Thyroid gland (tissue), 4 donors: Measurements from ENCODE around the gene USP13. TPM values are rescaled to one million over a fixed set of nuclear protein-coding genes. Genes with fewer than 3 reads are reported as not detected.
A peak's percentile ranks its signal among the peaks of the same experiment; 100 is the strongest.

Experiments
- DNase-seq, 2 donors: peaks; one replicate each; pipeline ENCODE4 v3.0.0-alpha.2; 2019
- H3K27ac ChIP-seq, 3 donors: fragments of 200-600 bp; sonication (generic); 1 replicate in 2 of 3; 2 replicates in 1 of 3; pipeline ENCODE4 v1.5.1; 2016 to 2019; ENCODE audit warnings: mild to moderate bottlenecking in 1 of 3, moderate library complexity in 1 of 3
- H3K27me3 ChIP-seq: fragments of 200-600 bp; sonication (generic); one replicate; pipeline ENCODE4 v1.5.1; 2019
- H3K36me3 ChIP-seq, 2 donors: fragments of 200-600 bp; sonication (generic); one replicate each; pipeline ENCODE4 v1.5.1; 2016 to 2019
- H3K4me1 ChIP-seq, 2 donors: fragments of 200-600 bp; sonication (generic); one replicate each; pipeline ENCODE4 v1.5.1; 2017 to 2019
- H3K4me3 ChIP-seq, 3 donors: fragments of 200-600 bp; sonication (generic); replicated peaks in 1 of 3; 1 replicate in 2 of 3; 2 replicates in 1 of 3; pipeline ENCODE4 v1.5.1; 2016; ENCODE audit warnings: mild to moderate bottlenecking in 1 of 3
- H3K9me3 ChIP-seq: fragments of 200-600 bp; sonication (generic); one replicate; pipeline ENCODE4 v1.5.1; 2017
- CTCF ChIP-seq, 6 experiments: fragments of 200-600 bp in 3 of 6; fragments of 450-650 bp in 3 of 6; sonication (generic) in 3 of 6; IDR thresholded peaks; one replicate each; pipeline ENCODE4 v1.5.1; 2016 to 2019; ENCODE audit warnings: antibody characterized with exemption in 6 of 6, mild to moderate bottlenecking in 2 of 6, inconsistent platforms in 1 of 6, moderate library complexity in 1 of 6
- POLR2A ChIP-seq, 2 donors: fragments of 450-650 bp; IDR thresholded peaks; one replicate each; pipeline ENCODE4 v1.6.1; 2017; ENCODE audit warnings: antibody characterized with exemption in 2 of 2, mild to moderate bottlenecking in 2 of 2, moderate library complexity in 1 of 2
- WGBS, 2 donors: methylation state at CpG; one replicate each; pipeline ENCODE4 v1.1.5; 2017; 5-methylcytosine and 5-hydroxymethylcytosine counted together
- intact Hi-C: fragments of 100-400 bp; cut with DNase I; formaldehyde crosslinking; loops from one replicate; pipeline ENCODE4 v1.15.1; 2023
- total RNA-seq, 4 donors: library from RNA; depleted of rRNA; stranded (reverse); fragments of >200 nt; gene quantifications; one replicate each; pipeline ENCODE4 v1.2.3, GENCODE V29; 2016

USP13 gene
- total RNA-seq, 4 donors from 2014 or later: 16.7 to 31.6 (median 25.4) TPM

DNA sequence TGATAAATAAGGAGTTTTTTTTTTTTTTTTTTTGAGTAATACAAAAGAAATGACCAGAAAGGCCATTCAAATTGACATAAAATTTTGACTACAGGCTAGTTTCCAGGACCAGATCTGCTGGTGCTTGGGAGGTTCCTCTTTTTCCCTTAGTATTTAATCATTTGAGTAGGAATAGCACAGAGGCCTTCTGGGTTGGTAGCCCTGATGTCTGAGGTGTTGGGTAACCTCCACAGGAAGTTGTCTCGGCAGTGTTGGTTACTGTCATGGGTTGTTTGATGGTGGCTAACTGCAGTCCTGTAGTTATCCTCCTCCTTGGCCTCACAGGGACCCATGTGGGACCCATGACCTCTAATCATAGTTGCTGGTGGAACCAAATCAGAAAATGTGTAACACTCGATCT, 91.1 kb downstream of the USP13 start:
- Histone ChIP-seq H3K4me3 (no peak overlapping the region), H3K9me3 (no peaks in the 10 kb centered on the region), H3K36me3 (peaks cover 0 to 10% of the 10 kb centered on the region in 2 donors), H3K27me3 (no peaks in the 10 kb centered on the region), H3K4me1 (no peaks in the 10 kb centered on the region), H3K27ac (no peak overlapping the region)
- TF ChIP-seq CTCF (IDR thresholded peaks at IDR 0.05): no peak
- TF ChIP-seq POLR2A (IDR thresholded peaks at IDR 0.05): no peak
- no peak for DNase-seq
- WGBS, 2 donors: 93 to 96% methylated on average over 2 of the region's 2 CpGs
- intact Hi-C loops: no loop called here

DNA sequence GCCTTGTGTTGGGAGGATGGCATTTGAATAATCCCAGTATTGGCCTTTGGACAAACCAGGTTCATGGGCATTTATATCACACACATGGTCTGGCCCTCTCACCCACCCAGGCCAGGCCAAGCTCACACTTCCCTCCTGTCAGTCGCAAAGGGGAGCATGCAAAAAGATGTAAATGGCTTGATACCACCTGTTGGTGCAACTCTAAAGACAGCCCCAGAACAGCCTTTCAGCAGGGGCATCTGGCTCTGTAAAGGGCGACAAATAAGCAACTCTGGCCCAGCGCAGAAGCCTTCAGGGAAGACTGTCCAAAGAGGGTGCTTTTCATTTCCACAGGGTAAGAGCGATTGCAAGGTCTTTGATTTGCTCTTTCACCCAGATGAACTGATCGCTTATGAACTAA, 91.8 kb downstream of the USP13 start:
- Histone ChIP-seq H3K9me3 (no peaks in the 10 kb centered on the region), H3K27ac (no peak overlapping the region), H3K4me1 (no peaks in the 10 kb centered on the region), H3K36me3 (peaks cover 0 to 10% of the 10 kb centered on the region in 2 donors), H3K4me3 (no peak overlapping the region), H3K27me3 (no peaks in the 10 kb centered on the region)
- WGBS, 2 donors: 89 to 94% methylated on average over 5 of the region's 5 CpGs
- intact Hi-C loops: no loop called here
- no peak for DNase-seq
- no peak for TF ChIP-seq CTCF (IDR thresholded peaks at IDR 0.05)
- no peak for TF ChIP-seq POLR2A (IDR thresholded peaks at IDR 0.05)

- peaks cover 0 to 10% of the 10 kb centered on the region in 2 donors for H3K36me3 ChIP-seq
- no peak for DNase-seq
- TF ChIP-seq POLR2A (IDR thresholded peaks at IDR 0.05) (no peak), CTCF (IDR thresholded peaks at IDR 0.05) (no peak)
- intact Hi-C loops: no loop called here
- H3K27me3 ChIP-seq: no peaks in the 10 kb centered on the region
- H3K4me1 ChIP-seq: no peaks in the 10 kb centered on the region
- no peak overlapping the region for H3K4me3 ChIP-seq
- H3K9me3 ChIP-seq: no peaks in the 10 kb centered on the region
- WGBS, 2 donors: 92 to 94% methylated on average over 4 of the region's 4 CpGs
- H3K27ac ChIP-seq: no peak overlapping the region
Measured at GRCh38 chr3:179745079-179745478, 92.2 kb downstream of the USP13 start.

DNA sequence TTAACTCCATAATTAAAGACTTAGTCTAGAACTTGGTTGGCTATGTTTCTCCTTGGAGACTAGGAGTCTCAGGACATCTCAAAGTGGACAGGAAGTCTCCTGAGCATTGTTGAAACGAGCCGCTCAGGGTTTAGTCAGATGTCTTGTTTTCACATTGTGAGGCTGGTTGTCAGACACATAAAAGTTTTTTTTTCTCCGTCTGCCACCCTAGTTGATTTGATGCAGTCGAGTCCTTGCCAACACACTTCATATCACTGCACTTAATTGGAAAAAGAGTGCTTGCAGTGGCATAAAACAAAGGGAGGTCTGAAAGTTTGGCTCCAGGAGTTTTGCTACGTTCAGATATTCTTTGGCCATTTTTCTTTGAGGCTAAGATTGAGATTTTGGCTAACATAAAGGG, 92.9 kb downstream of the USP13 start:
- H3K27me3 ChIP-seq: no peaks in the 10 kb centered on the region
- no peak for DNase-seq
- no peaks in the 10 kb centered on the region for H3K4me1 ChIP-seq
- WGBS, 2 donors: 73 to 83% methylated on average over 5 of the region's 5 CpGs
- peaks cover 0 to 10% of the 10 kb centered on the region in 2 donors for H3K36me3 ChIP-seq
- intact Hi-C loops: no loop called here
- no peak for TF ChIP-seq CTCF (IDR thresholded peaks at IDR 0.05)
- TF ChIP-seq POLR2A (IDR thresholded peaks at IDR 0.05): no peak
- H3K4me3 ChIP-seq: no peak overlapping the region
- H3K9me3 ChIP-seq: no peaks in the 10 kb centered on the region
- H3K27ac ChIP-seq: no peak overlapping the region

DNA sequence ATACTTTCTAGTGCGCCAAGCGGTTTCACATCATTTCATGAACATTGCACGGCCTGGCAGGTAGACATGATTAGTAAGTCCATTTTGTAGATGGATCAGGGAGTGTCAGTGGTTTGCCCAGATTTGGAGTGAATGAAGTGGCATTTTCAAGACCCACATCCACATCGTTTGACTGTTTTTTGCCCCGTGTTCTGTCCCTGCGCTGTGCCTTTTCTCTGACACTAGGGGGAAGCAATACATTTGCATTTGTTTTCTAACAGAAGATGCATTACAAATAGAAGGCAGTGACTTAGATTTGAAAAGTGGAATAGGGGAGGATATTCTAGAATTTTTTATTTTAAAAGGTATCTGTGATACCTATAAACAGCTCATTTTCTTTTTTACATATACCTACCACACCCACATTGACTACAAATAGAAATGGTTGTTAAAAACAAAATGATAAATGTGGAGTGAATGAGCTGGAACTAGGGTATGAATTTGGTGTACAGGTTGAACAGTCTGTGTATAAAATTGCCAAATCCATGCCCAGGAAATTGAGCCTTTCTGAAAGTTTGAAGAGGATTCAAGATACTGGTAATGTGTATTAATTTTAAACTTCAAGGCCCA, 98.0 kb downstream of the USP13 start:
- intact Hi-C loops: no loop called here
- WGBS, 2 donors: 57 to 68% methylated on average over 6 of the region's 6 CpGs

More for the DNA sequence above, 98.0 kb downstream of the USP13 start:
- Histone ChIP-seq H3K27me3 (no peaks in the 10 kb centered on the region), H3K27ac (no peak overlapping the region), H3K4me3 (no peak overlapping the region), H3K36me3 (peaks cover 6 to 8% of the 10 kb centered on the region in 2 donors), H3K9me3 (no peaks in the 10 kb centered on the region), H3K4me1 (no peaks in the 10 kb centered on the region)
- TF ChIP-seq POLR2A (IDR thresholded peaks at IDR 0.05): no peak
- peak in 4 of 6 experiments; percentile 19 to 53 (median 46) for TF ChIP-seq CTCF (IDR thresholded peaks at IDR 0.05)
- DNase-seq: no peak
